GM12878 (cell line): ENCODE measurements around the gene LIPG. TPM values are rescaled to one million over a fixed set of nuclear protein-coding genes. Genes with fewer than 3 reads are reported as not detected.

ENCODE experiments used
- ATAC-seq: fragments of 200-7000 bp; cut with Tn5 transposase; 3 replicates; pipeline ENCODE4 v1.9.1; 2020; ENCODE audit warnings: mild to moderate bottlenecking, moderate library complexity
- BruUV-seq: library from RNA; stranded (reverse); fragments of 400-500 nt; replicated peaks from 2 replicates; lab custom pipeline; 2021; lab: Mats Ljungman, UMichigan
- CTCF ChIA-PET: fragments of 300-600 bp; sonication (Branson Sonifier 250); formaldehyde crosslinking; extraction: SDS; loops from one replicate; lab custom pipeline; 2021; ENCODE audit warnings: inconsistent platforms; lab: Yijun Ruan, JAX
- POLR2A ChIA-PET: fragments of 350-600 bp; formaldehyde crosslinking; extraction: SDS; loops from one replicate; lab custom pipeline; 2021; ENCODE audit warnings: inconsistent platforms; lab: Charles Lee
- RAD21 ChIA-PET: fragments of 300-600 bp; sonication (Branson Sonifier 250); formaldehyde crosslinking; loops from one replicate; lab custom pipeline; 2023; ENCODE audit warnings: antibody characterized with exemption; ENCODE audit not compliant: unreplicated experiment; lab: Charles Lee
- SMC1A ChIA-PET: fragments of 300-600 bp; sonication (Branson Sonifier 250); formaldehyde crosslinking; loops from one replicate; lab custom pipeline; 2023; ENCODE audit not compliant: unreplicated experiment, uncharacterized antibody; lab: Charles Lee
- DNase-seq: peaks from one replicate; pipeline ENCODE4 v3.0.0-alpha.2; 2011; ENCODE audit warnings: low read depth, low spot score
- FAIRE-seq: peaks from 3 replicates; lab custom pipeline; 2011; peaks lifted over from hg19 to GRCh38; lab: Jason Lieb, UNC
- H2AFZ ChIP-seq: 2 replicates; pipeline ENCODE4 v1.6.0; 2011; ENCODE audit warnings: low read depth, low read length, control low read depth; ENCODE audit not compliant: control insufficient read depth
- H3K27ac ChIP-seq: 2 replicates; pipeline ENCODE4 v1.5.1; 2011; ENCODE audit warnings: control low read depth; ENCODE audit not compliant: control insufficient read depth, insufficient read depth
- H3K27me3 ChIP-seq, 2 experiments: replicated peaks in 1 of 2; 2 replicates each; pipeline versions ENCODE4 v1.6.0 to v1.6.1; 2011; ENCODE audit warnings: low read length in 1 of 2; ENCODE audit not compliant: control insufficient read depth in 2 of 2, insufficient read depth in 2 of 2
- H3K36me3 ChIP-seq, 2 experiments: 2 replicates each; pipeline ENCODE4 v1.5.1; 2011; ENCODE audit warnings: low read length in 1 of 2; ENCODE audit not compliant: control insufficient read depth in 2 of 2, insufficient read depth in 2 of 2
- H3K4me1 ChIP-seq: 2 replicates; pipeline ENCODE4 v1.6.1; 2011; ENCODE audit warnings: mild to moderate bottlenecking, low read length, moderate library complexity, mixed read lengths; ENCODE audit not compliant: control insufficient read depth, insufficient read depth
- H3K4me2 ChIP-seq: 2 replicates; pipeline ENCODE4 v1.6.0; 2011; ENCODE audit warnings: control low read depth; ENCODE audit not compliant: control insufficient read depth, insufficient read depth
- H3K4me3 ChIP-seq: fragments of 200-600 bp; sonication (generic); 2 replicates; pipeline ENCODE4 v1.5.1; 2016
- H3K79me2 ChIP-seq: 2 replicates; pipeline ENCODE4 v1.6.0; 2011; ENCODE audit warnings: low read length; ENCODE audit not compliant: control insufficient read depth, insufficient read depth
- H3K9ac ChIP-seq: 2 replicates; pipeline ENCODE4 v1.8.0; 2011; ENCODE audit warnings: low read length, control low read depth, mixed read lengths; ENCODE audit not compliant: control insufficient read depth, insufficient read depth
- H3K9me3 ChIP-seq: replicated peaks from 3 replicates; pipeline ENCODE4 v1.5.1; 2011; ENCODE audit warnings: mild to moderate bottlenecking, low read length; ENCODE audit not compliant: control insufficient read depth, insufficient read depth
- H4K20me1 ChIP-seq: 2 replicates; pipeline ENCODE4 v1.6.0; 2011; ENCODE audit not compliant: control insufficient read depth, insufficient read depth
- ASH2L ChIP-seq: fragments of 300-600, 200-600 bp; sonication (generic); IDR thresholded peaks from 2 replicates; pipeline ENCODE4 v1.6.1; 2017; ENCODE audit warnings: low read depth, mild to moderate bottlenecking, borderline replicate concordance
- BCL11A ChIP-seq: IDR thresholded peaks from 2 replicates; pipeline ENCODE4 v1.6.1; 2011; ENCODE audit warnings: low read depth, low read length
- BRCA1 ChIP-seq: IDR thresholded peaks from 2 replicates; pipeline ENCODE4 v1.6.1; 2011; ENCODE audit warnings: low read depth, low read length, improper control_type of control experiment
- CREB1 ChIP-seq: IDR thresholded peaks from 2 replicates; pipeline ENCODE4 v1.6.1; 2012; ENCODE audit warnings: low read depth, mild to moderate bottlenecking, inconsistent platforms
- ETV6 ChIP-seq, 2 experiments: fragments of 450-650 bp in 1 of 2; IDR thresholded peaks in 1 of 2; conservative IDR thresholded peaks in 1 of 2; 2 replicates each; pipeline ENCODE4 v1.6.1; 2014; ENCODE audit warnings: antibody characterized with exemption in 1 of 2, borderline replicate concordance in 1 of 2, low read depth in 1 of 2, mild to moderate bottlenecking in 1 of 2, moderate library complexity in 1 of 2
- HDAC2 ChIP-seq: fragments of 200-600 bp; sonication (generic); IDR thresholded peaks from 2 replicates; pipeline ENCODE4 v1.6.1; 2017
- IKZF2 ChIP-seq, 2 experiments: fragments of 450-650 bp; IDR thresholded peaks; 2 replicates each; pipeline ENCODE4 v1.6.1; 2017; ENCODE audit warnings: mild to moderate bottlenecking in 2 of 2, moderate library complexity in 2 of 2
- MXI1 ChIP-seq: fragments of 150-350 bp; IDR thresholded peaks from 2 replicates; pipeline ENCODE4 v1.6.1; 2011; ENCODE audit warnings: low read depth, mild to moderate bottlenecking, inconsistent platforms, low read length, improper control_type of control experiment
- RFX5 ChIP-seq: IDR thresholded peaks from 2 replicates; pipeline ENCODE4 v1.6.1; 2011; ENCODE audit warnings: low read depth, low read length, improper control_type of control experiment
- SP1 ChIP-seq: IDR thresholded peaks from one replicate; pipeline ENCODE4 v1.6.1; 2011; ENCODE audit warnings: low read depth, low read length
- STAT1 ChIP-seq: fragments of 450-650 bp; conservative IDR thresholded peaks from 2 replicates; pipeline ENCODE4 v1.6.1; 2014; ENCODE audit warnings: antibody characterized with exemption, mild to moderate bottlenecking
- TAF1 ChIP-seq: IDR thresholded peaks from 2 replicates; pipeline ENCODE4 v1.6.1; 2011; ENCODE audit warnings: mild to moderate bottlenecking, low read depth, low read length, borderline replicate concordance
- YBX1 ChIP-seq: fragments of 450-650 bp; IDR thresholded peaks from 2 replicates; pipeline ENCODE4 v1.6.1; 2016; ENCODE audit warnings: antibody characterized with exemption
- ZSCAN29 ChIP-seq: fragments of 450-650 bp; IDR thresholded peaks from 2 replicates; pipeline ENCODE4 v1.6.1; 2017; ENCODE audit warnings: mild to moderate bottlenecking, moderate library complexity
- WGBS: methylation state at CpG from one replicate; pipeline ENCODE4 v1.1.6; 2016; ENCODE audit warnings: low lambda C conversion rate; ENCODE audit not compliant: insufficient replicate concordance, insufficient coverage; ENCODE audit errors: missing lambda C conversion rate; 5-methylcytosine and 5-hydroxymethylcytosine counted together
- in situ Hi-C: fragments of 300-500 bp; cut with MboI; formaldehyde crosslinking; loops from 9 replicates; pipeline ENCODE4 v1.14.3; 2018; ENCODE audit warnings: mixed read lengths
- intact Hi-C: fragments of 100-400 bp; cut with micrococcal nuclease; formaldehyde crosslinking; loops from one replicate; pipeline ENCODE4 v1.14.2; 2022; ENCODE audit not compliant: unreplicated experiment
- polyA plus RNA-seq, 11 experiments: library from polyadenylated mRNA; depleted of rRNA in 4 of 11; unstranded in 6 of 11; stranded (reverse) in 5 of 11; fragments of >200 nt; fragmentation: Nextera tagmentation in 4 of 11; fragmentation: Illumina TruSeq in 1 of 11; extraction: Ambion mirVana in 4 of 11; extraction: Trizol in 1 of 11; gene quantifications; 1 replicate in 1 of 11; 2 replicates in 10 of 11; pipeline versions ENCODE4 v1.2.1 to v1.2.3, GENCODE V29; 2011 to 2016; ENCODE audit warnings: inconsistent platforms in 2 of 11, missing spikeins in 2 of 11, low read depth in 1 of 11
- total RNA-seq, 4 experiments: library from RNA; depleted of rRNA in 3 of 4; stranded (reverse); fragments of >200 nt in 3 of 4; fragmentation: Illumina TruSeq in 1 of 4; extraction: Trizol in 1 of 4; gene quantifications; 2 replicates each; pipeline versions ENCODE4 v1.2.1 to v1.2.3, GENCODE V29; 2013 to 2021
- TF ChIP-seq, protein P1 (sequence below): IDR thresholded peaks from 2 replicates; pipeline ENCODE4 v1.6.1; 2012; ENCODE audit warnings: low read length, inconsistent platforms
- TF ChIP-seq, protein P2 (sequence below): IDR thresholded peaks from 2 replicates; pipeline ENCODE4 v1.6.1; 2012; ENCODE audit warnings: low read depth, low read length, improper control_type of control experiment
- TF ChIP-seq, protein P3 (sequence below): fragments of 150-350 bp; IDR thresholded peaks from 2 replicates; pipeline ENCODE4 v1.6.1; 2016; ENCODE audit warnings: low read depth, low read length
- TF ChIP-seq, protein P4 (sequence below): fragments of 450-650 bp; IDR thresholded peaks from 2 replicates; pipeline ENCODE4 v1.6.1; 2017; ENCODE audit warnings: mild to moderate bottlenecking

LIPG gene
- total and polyA plus RNA-seq, 10 of the 15 experiments (the other 5 are each of a cell fraction or from before 2014, with no cell fraction given), result 0.04 to 0.55 (median 0.18) TPM; not detected in 1

DNA sequence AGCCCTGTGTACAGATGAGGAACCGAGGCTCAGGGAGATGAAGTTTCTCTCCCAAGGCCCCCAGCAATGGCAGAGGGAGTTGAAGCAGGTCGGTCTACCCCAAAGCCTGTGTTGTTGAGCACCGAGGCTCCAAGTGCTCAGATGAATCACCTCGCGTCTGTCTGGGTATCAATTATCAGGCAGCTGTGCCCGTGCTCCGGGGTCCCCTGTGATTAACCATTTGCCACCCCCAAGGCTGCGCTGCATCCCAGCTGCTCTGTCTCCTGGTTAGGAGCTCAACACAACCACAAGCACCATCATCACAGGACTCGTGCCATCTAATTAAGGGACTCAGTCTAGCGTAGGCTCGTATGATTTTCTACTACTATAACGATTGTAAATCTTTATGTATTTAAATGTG is 27.1 kb downstream of the LIPG start:
- H3K9ac ChIP-seq, result no peak overlapping the region
- SMC1A ChIA-PET, result no interaction called here
- ATAC-seq (no peak), DNase-seq (no peak), FAIRE-seq (no peak)
- H2AFZ ChIP-seq, result no peak overlapping the region
- intact Hi-C loops (no loop called here), in situ Hi-C loops (no loop called here)
- H3K9me3 ChIP-seq, result no peaks in the 10 kb centered on the region
- H3K4me2 ChIP-seq, result no peak overlapping the region
- H3K27me3 ChIP-seq, result no peaks in the 10 kb centered on the region; a peak in 1 of 4 replicates
- H3K4me1 ChIP-seq, result no peaks in the 10 kb centered on the region
- TF ChIP-seq BRCA1 (no peak), ZSCAN29 (no peak), HDAC2 (no peak), ASH2L (no peak), RFX5 (no peak), STAT1 (no peak), SP1 (no peak), TAF1 (no peak), ETV6 (conservative IDR thresholded peaks at IDR 0.05 in 1 of 2, IDR thresholded peaks at IDR 0.05 in 1 of 2; ENCODE audit: borderline replicate concordance in 1 of 2, low read depth in 1 of 2) (no peak), IKZF2 (IDR thresholded peaks at IDR 0.05) (no peak), YBX1 (no peak), MXI1 (no peak), CREB1 (no peak), BCL11A (no peak)
- TF ChIP-seq, protein P1, sequence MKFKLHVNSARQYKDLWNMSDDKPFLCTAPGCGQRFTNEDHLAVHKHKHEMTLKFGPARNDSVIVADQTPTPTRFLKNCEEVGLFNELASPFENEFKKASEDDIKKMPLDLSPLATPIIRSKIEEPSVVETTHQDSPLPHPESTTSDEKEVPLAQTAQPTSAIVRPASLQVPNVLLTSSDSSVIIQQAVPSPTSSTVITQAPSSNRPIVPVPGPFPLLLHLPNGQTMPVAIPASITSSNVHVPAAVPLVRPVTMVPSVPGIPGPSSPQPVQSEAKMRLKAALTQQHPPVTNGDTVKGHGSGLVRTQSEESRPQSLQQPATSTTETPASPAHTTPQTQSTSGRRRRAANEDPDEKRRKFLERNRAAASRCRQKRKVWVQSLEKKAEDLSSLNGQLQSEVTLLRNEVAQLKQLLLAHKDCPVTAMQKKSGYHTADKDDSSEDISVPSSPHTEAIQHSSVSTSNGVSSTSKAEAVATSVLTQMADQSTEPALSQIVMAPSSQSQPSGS, result no peak
- TF ChIP-seq, protein P2, sequence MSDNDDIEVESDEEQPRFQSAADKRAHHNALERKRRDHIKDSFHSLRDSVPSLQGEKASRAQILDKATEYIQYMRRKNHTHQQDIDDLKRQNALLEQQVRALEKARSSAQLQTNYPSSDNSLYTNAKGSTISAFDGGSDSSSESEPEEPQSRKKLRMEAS, result no peak
- TF ChIP-seq, protein P3, sequence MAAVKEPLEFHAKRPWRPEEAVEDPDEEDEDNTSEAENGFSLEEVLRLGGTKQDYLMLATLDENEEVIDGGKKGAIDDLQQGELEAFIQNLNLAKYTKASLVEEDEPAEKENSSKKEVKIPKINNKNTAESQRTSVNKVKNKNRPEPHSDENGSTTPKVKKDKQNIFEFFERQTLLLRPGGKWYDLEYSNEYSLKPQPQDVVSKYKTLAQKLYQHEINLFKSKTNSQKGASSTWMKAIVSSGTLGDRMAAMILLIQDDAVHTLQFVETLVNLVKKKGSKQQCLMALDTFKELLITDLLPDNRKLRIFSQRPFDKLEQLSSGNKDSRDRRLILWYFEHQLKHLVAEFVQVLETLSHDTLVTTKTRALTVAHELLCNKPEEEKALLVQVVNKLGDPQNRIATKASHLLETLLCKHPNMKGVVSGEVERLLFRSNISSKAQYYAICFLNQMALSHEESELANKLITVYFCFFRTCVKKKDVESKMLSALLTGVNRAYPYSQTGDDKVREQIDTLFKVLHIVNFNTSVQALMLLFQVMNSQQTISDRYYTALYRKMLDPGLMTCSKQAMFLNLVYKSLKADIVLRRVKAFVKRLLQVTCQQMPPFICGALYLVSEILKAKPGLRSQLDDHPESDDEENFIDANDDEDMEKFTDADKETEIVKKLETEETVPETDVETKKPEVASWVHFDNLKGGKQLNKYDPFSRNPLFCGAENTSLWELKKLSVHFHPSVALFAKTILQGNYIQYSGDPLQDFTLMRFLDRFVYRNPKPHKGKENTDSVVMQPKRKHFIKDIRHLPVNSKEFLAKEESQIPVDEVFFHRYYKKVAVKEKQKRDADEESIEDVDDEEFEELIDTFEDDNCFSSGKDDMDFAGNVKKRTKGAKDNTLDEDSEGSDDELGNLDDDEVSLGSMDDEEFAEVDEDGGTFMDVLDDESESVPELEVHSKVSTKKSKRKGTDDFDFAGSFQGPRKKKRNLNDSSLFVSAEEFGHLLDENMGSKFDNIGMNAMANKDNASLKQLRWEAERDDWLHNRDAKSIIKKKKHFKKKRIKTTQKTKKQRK, result no peak
- TF ChIP-seq, protein P4, sequence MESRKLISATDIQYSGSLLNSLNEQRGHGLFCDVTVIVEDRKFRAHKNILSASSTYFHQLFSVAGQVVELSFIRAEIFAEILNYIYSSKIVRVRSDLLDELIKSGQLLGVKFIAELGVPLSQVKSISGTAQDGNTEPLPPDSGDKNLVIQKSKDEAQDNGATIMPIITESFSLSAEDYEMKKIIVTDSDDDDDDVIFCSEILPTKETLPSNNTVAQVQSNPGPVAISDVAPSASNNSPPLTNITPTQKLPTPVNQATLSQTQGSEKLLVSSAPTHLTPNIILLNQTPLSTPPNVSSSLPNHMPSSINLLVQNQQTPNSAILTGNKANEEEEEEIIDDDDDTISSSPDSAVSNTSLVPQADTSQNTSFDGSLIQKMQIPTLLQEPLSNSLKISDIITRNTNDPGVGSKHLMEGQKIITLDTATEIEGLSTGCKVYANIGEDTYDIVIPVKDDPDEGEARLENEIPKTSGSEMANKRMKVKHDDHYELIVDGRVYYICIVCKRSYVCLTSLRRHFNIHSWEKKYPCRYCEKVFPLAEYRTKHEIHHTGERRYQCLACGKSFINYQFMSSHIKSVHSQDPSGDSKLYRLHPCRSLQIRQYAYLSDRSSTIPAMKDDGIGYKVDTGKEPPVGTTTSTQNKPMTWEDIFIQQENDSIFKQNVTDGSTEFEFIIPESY, result no peak
- RAD21 ChIA-PET, result no interaction called here
- H3K4me3 ChIP-seq, result no peak overlapping the region
- CTCF ChIA-PET, result interaction anchor here (0.5 kb wide), 1 partner anchor 70 kb away, joined by 3 read pairs; no protein-coding TSS in a partner anchor
- H4K20me1 ChIP-seq, result no peaks in the 10 kb centered on the region
- no peak overlapping the region for H3K27ac ChIP-seq
- H3K36me3 ChIP-seq, result no peaks in the 10 kb centered on the region
- no TSS peak for BruUV-seq
- POLR2A ChIA-PET, result no interaction called here
- 42% methylated on average over 8 of the region's 12 CpGs for WGBS
- H3K79me2 ChIP-seq, result no peaks in the 10 kb centered on the region
